OCI-LY7 (cell line): Measurements from ENCODE around the gene FAM222A.

Source experiments
- CTCF ChIP-seq: fragments of 200-600 bp; sonication (generic); conservative IDR thresholded peaks from 2 replicates; pipeline ENCODE4 v1.5.1; 2014; ENCODE audit warnings: mild to moderate bottlenecking, antibody characterized with exemption, low read length, moderate library complexity, mixed read lengths
- EZH2phosphoT487 ChIP-seq: fragments of 200-600 bp; sonication (generic); IDR thresholded peaks from 2 replicates; pipeline ENCODE4 v1.6.1; 2018; ENCODE audit warnings: low read depth, borderline replicate concordance, mild to moderate bottlenecking, mixed run types, antibody characterized with exemption, low read length, moderate library complexity, mixed read lengths

- no peak for TF ChIP-seq CTCF
- TF ChIP-seq EZH2phosphoT487 = no peak
Measured at GRCh38 chr12:109731231-109731731, 17.7 kb downstream of the FAM222A start.
